ENCODE data around the gene MYO3B.

DNA sequence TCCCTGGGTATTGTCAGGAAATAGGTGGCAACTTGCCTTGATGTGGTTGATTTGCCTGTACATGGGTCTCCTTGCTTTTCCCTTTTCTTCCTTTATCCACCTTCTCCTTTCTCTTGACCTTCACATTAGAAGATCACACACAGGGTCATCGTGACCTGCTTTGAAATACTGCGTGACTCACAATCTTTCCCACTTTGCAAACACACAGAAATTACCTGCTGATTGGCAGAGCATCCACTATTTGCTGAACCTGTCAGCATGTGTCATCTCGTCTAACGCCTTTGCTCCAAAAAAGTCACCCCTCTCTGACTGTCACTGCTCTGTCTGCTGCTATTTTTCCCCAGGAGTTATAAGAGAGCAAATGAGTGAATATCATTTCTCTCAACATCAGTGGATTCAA lies 60.8 kb downstream of the MYO3B start:
- TF ChIP-seq, protein P1, sequence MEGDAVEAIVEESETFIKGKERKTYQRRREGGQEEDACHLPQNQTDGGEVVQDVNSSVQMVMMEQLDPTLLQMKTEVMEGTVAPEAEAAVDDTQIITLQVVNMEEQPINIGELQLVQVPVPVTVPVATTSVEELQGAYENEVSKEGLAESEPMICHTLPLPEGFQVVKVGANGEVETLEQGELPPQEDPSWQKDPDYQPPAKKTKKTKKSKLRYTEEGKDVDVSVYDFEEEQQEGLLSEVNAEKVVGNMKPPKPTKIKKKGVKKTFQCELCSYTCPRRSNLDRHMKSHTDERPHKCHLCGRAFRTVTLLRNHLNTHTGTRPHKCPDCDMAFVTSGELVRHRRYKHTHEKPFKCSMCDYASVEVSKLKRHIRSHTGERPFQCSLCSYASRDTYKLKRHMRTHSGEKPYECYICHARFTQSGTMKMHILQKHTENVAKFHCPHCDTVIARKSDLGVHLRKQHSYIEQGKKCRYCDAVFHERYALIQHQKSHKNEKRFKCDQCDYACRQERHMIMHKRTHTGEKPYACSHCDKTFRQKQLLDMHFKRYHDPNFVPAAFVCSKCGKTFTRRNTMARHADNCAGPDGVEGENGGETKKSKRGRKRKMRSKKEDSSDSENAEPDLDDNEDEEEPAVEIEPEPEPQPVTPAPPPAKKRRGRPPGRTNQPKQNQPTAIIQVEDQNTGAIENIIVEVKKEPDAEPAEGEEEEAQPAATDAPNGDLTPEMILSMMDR (IDR thresholded peaks at IDR 0.05; ENCODE audit: low read depth, low read length), result no peak
- TF ChIP-seq EZH2phosphoT487 (IDR thresholded peaks at IDR 0.05; ENCODE audit: low read depth), result no peak
